ENCODE results near the gene LRRC49. TPM values are rescaled to one million over a fixed set of nuclear protein-coding genes. Genes with fewer than 3 reads are reported as not detected.

Gene LRRC49
- total RNA-seq, 1 donor, result 14.2 TPM

DNA sequence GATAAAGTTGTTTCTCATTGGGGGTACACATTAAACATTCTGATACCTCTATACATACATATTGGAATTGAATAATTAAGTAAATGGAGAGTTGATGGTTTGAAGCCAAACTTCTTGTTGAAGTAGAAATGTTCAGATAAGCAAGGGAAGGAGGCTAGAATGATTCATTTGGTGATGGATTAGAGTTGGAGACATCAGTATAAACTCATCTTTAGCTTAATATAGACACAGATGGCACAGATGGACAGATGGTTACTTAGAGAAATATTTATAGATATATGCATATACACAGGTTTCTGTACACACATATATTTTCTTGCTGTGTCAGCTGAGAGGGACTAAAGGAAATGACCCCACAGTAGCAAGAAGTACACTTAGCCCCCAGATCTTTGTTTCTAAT lies 69.5 kb downstream of the LRRC49 start:
- H3K4me3 ChIP-seq (ENCODE audit: low read depth, low read length), result no peak overlapping the region
- TF ChIP-seq, protein P1, sequence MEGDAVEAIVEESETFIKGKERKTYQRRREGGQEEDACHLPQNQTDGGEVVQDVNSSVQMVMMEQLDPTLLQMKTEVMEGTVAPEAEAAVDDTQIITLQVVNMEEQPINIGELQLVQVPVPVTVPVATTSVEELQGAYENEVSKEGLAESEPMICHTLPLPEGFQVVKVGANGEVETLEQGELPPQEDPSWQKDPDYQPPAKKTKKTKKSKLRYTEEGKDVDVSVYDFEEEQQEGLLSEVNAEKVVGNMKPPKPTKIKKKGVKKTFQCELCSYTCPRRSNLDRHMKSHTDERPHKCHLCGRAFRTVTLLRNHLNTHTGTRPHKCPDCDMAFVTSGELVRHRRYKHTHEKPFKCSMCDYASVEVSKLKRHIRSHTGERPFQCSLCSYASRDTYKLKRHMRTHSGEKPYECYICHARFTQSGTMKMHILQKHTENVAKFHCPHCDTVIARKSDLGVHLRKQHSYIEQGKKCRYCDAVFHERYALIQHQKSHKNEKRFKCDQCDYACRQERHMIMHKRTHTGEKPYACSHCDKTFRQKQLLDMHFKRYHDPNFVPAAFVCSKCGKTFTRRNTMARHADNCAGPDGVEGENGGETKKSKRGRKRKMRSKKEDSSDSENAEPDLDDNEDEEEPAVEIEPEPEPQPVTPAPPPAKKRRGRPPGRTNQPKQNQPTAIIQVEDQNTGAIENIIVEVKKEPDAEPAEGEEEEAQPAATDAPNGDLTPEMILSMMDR (IDR thresholded peaks at IDR 0.05; ENCODE audit: insufficient read depth, low read depth, low read length), result no peak
- DNase-seq (ENCODE audit: low read depth), result no peak

GRCh38 chr15:70963199-70963598 lies 70.6 kb downstream of the LRRC49 start:
- DNase-seq (ENCODE audit: low read depth), result no peak
- TF ChIP-seq, protein P1 (IDR thresholded peaks at IDR 0.05; ENCODE audit: insufficient read depth, low read depth, low read length), result no peak
- H3K4me3 ChIP-seq (ENCODE audit: low read depth, low read length), result no peak overlapping the region

GRCh38 chr15:70964058-70964457 lies 71.4 kb downstream of the LRRC49 start:
- DNase-seq (ENCODE audit: low read depth), result no peak
- H3K4me3 ChIP-seq (ENCODE audit: low read depth, low read length), result no peak overlapping the region
- TF ChIP-seq, protein P1 (IDR thresholded peaks at IDR 0.05; ENCODE audit: insufficient read depth, low read depth, low read length), result no peak

- DNase-seq (ENCODE audit: low read depth), result no peak
- H3K4me3 ChIP-seq (ENCODE audit: low read depth, low read length), result no peak overlapping the region
- TF ChIP-seq, protein P1 (IDR thresholded peaks at IDR 0.05; ENCODE audit: insufficient read depth, low read depth, low read length), result no peak
Measured at GRCh38 chr15:70964686-70965085, 72.1 kb downstream of the LRRC49 start.

GRCh38 chr15:70967646-70968045 lies 75.0 kb downstream of the LRRC49 start:
- TF ChIP-seq, protein P1 (IDR thresholded peaks at IDR 0.05; ENCODE audit: insufficient read depth, low read depth, low read length), result no peak
- no peak overlapping the region for H3K4me3 ChIP-seq (ENCODE audit: low read depth, low read length)
- DNase-seq (ENCODE audit: low read depth), result no peak

- no peak overlapping the region for H3K4me3 ChIP-seq (ENCODE audit: low read depth, low read length)
- peak; percentile 69 for DNase-seq (ENCODE audit: low read depth)
- TF ChIP-seq, protein P1 (IDR thresholded peaks at IDR 0.05; ENCODE audit: insufficient read depth, low read depth, low read length), result peak; percentile 52
Measured at GRCh38 chr15:70974004-70974832, 81.6 kb downstream of the LRRC49 start.

All from fibroblast of villous mesenchyme (primary cell).